Mesendoderm (in vitro differentiated cells): ENCODE results near the gene SGSM1.

Experiments used
- DNase-seq: peaks from one replicate; pipeline ENCODE4 v3.0.0; 2013
- H2AK5ac ChIP-seq: 2 replicates; pipeline ENCODE4 v1.6.1; 2013; ENCODE audit warnings: low read length, inconsistent platforms
- H2BK120ac ChIP-seq: 2 replicates; pipeline ENCODE4 v1.6.1; 2013; ENCODE audit warnings: low read depth, mild to moderate bottlenecking, low read length, moderate library complexity, mixed read lengths
- H2BK15ac ChIP-seq: replicated peaks from 2 replicates; pipeline ENCODE4 v1.6.1; 2013; ENCODE audit warnings: low read depth, mild to moderate bottlenecking, moderate library complexity
- H2BK5ac ChIP-seq: 2 replicates; pipeline ENCODE4 v1.6.1; 2013; ENCODE audit warnings: low read length, inconsistent platforms
- H3K18ac ChIP-seq: 2 replicates; pipeline ENCODE4 v1.6.1; 2013; ENCODE audit warnings: mild to moderate bottlenecking, low read length, mixed read lengths
- H3K23ac ChIP-seq: one replicate; pipeline ENCODE4 v1.6.1; 2013; ENCODE audit warnings: low read length
- H3K27ac ChIP-seq: 2 replicates; pipeline ENCODE4 v1.5.1; 2013; ENCODE audit warnings: low read depth, mild to moderate bottlenecking, inconsistent platforms, low read length, moderate library complexity
- H3K27me3 ChIP-seq: 2 replicates; pipeline ENCODE4 v1.6.1; 2013; ENCODE audit warnings: low read length, control low read depth, mild to moderate bottlenecking, inconsistent platforms; ENCODE audit not compliant: insufficient read depth, poor library complexity
- H3K36me3 ChIP-seq: 2 replicates; pipeline ENCODE4 v1.6.1; 2013; ENCODE audit warnings: low read length, inconsistent platforms; ENCODE audit not compliant: control insufficient read depth, insufficient read depth
- H3K4ac ChIP-seq: one replicate; pipeline ENCODE4 v1.6.1; 2013; ENCODE audit warnings: low read depth, mild to moderate bottlenecking, low read length, moderate library complexity
- H3K4me1 ChIP-seq: 2 replicates; pipeline ENCODE4 v1.6.1; 2013; ENCODE audit warnings: low read depth, low read length, inconsistent platforms; ENCODE audit not compliant: control insufficient read depth
- H3K4me2 ChIP-seq: 2 replicates; pipeline ENCODE4 v1.6.1; 2013; ENCODE audit warnings: low read length
- H3K4me3 ChIP-seq: 2 replicates; pipeline ENCODE4 v1.5.1; 2013; ENCODE audit warnings: mild to moderate bottlenecking, low read length
- H3K56ac ChIP-seq: one replicate; pipeline ENCODE4 v1.6.1; 2013; ENCODE audit warnings: low read length
- H3K79me1 ChIP-seq: 2 replicates; pipeline ENCODE4 v1.6.1; 2013; ENCODE audit warnings: low read length, inconsistent platforms
- H3K79me2 ChIP-seq: 2 replicates; pipeline ENCODE4 v1.6.1; 2013; ENCODE audit warnings: mild to moderate bottlenecking, low read length; ENCODE audit not compliant: control insufficient read depth, insufficient read depth
- H3K9ac ChIP-seq: 2 replicates; pipeline ENCODE4 v1.6.1; 2013; ENCODE audit warnings: low read length, inconsistent platforms
- H4K5ac ChIP-seq: one replicate; pipeline ENCODE4 v1.6.1; 2013; ENCODE audit warnings: low read length
- H4K8ac ChIP-seq: one replicate; pipeline ENCODE4 v1.6.1; 2013; ENCODE audit warnings: low read depth, mild to moderate bottlenecking, control low read depth, low read length, moderate library complexity
- WGBS: extraction: QIAGEN DNeasy Blood & Tissue Kit; methylation state at CpG from one replicate; pipeline ENCODE4 v1.1.7; 2013; ENCODE audit warnings: low lambda C conversion rate, missing lambda C conversion rate; ENCODE audit not compliant: insufficient coverage; ENCODE audit errors: extremely low coverage; 5-methylcytosine and 5-hydroxymethylcytosine counted together

Gene SGSM1

GRCh38 chr22:24827296-24827695, 21.3 kb downstream of the SGSM1 start:
- Histone ChIP-seq H3K9ac (no peak overlapping the region), H2BK15ac (no peak overlapping the region), H3K18ac (no peak overlapping the region), H3K4ac (no peak overlapping the region), H3K4me2 (no peak overlapping the region), H3K79me1 (no peaks in the 10 kb centered on the region), H2AK5ac (no peak overlapping the region), H3K36me3 (no peaks in the 10 kb centered on the region), H3K23ac (no peak overlapping the region), H3K27ac (no peak overlapping the region), H2BK5ac (no peak overlapping the region), H4K5ac (no peak overlapping the region), H3K79me2 (no peaks in the 10 kb centered on the region), H3K27me3 (no peaks in the 10 kb centered on the region), H2BK120ac (no peak overlapping the region), H3K4me3 (no peak overlapping the region), H3K56ac (no peak overlapping the region), H4K8ac (no peak overlapping the region), H3K4me1 (no peaks in the 10 kb centered on the region)
- no peak for DNase-seq
- WGBS, result no CpG with 5 or more reads among the region's 9 CpGs

- Histone ChIP-seq H3K56ac (no peak overlapping the region), H3K4ac (no peak overlapping the region), H3K9ac (no peak overlapping the region), H3K23ac (no peak overlapping the region), H3K4me2 (no peak overlapping the region), H2BK5ac (no peak overlapping the region), H3K27ac (no peak overlapping the region), H2BK15ac (no peak overlapping the region), H4K5ac (no peak overlapping the region), H3K4me3 (no peak overlapping the region), H2AK5ac (no peak overlapping the region), H3K36me3 (no peaks in the 10 kb centered on the region), H3K4me1 (peaks cover 2% of the 10 kb centered on the region), H3K79me1 (no peaks in the 10 kb centered on the region), H2BK120ac (no peak overlapping the region), H4K8ac (no peak overlapping the region), H3K18ac (no peak overlapping the region), H3K27me3 (no peaks in the 10 kb centered on the region), H3K79me2 (no peaks in the 10 kb centered on the region)
- peak; percentile 29 for DNase-seq
- WGBS, result no CpG with 5 or more reads among the region's 7 CpGs
Observed at GRCh38 chr22:24830205-24830979, 24.4 kb downstream of the SGSM1 start.

DNA sequence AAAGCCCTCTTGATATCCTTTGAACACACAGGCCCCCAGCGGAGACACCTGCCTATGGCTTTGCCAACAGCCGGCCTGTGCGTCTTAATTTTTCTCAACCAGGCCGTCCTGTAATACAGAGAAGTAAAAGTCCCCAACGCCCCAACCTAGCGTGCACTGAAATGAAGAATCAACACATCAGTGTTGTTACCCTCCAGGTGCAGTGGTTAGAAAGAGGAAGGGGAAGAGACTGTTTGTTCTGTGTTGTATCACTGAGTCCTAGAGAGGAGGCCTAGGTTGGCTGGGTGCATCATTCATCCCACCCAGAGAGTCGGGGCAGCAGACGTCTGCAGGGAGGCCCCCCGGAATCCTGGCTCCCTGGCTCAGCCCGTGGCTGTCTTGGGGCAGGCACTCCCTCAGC, 25.7 kb downstream of the SGSM1 start:
- no peak for DNase-seq
- H3K4me2 ChIP-seq, result no peak overlapping the region
- no peak overlapping the region for H3K27ac ChIP-seq
- no peak overlapping the region for H2AK5ac ChIP-seq
- H2BK5ac ChIP-seq, result no peak overlapping the region
- H3K79me2 ChIP-seq, result no peaks in the 10 kb centered on the region
- no peak overlapping the region for H3K9ac ChIP-seq
- H4K8ac ChIP-seq, result no peak overlapping the region
- no CpG with 5 or more reads among the region's 10 CpGs for WGBS
- no peak overlapping the region for H3K18ac ChIP-seq
- no peak overlapping the region for H3K4me3 ChIP-seq
- no peaks in the 10 kb centered on the region for H3K27me3 ChIP-seq
- no peak overlapping the region for H4K5ac ChIP-seq
- peaks cover 2% of the 10 kb centered on the region for H3K4me1 ChIP-seq
- H3K56ac ChIP-seq, result no peak overlapping the region
- no peak overlapping the region for H2BK15ac ChIP-seq
- no peak overlapping the region for H3K4ac ChIP-seq
- H2BK120ac ChIP-seq, result no peak overlapping the region
- no peaks in the 10 kb centered on the region for H3K79me1 ChIP-seq
- H3K23ac ChIP-seq, result no peak overlapping the region
- no peaks in the 10 kb centered on the region for H3K36me3 ChIP-seq

GRCh38 chr22:24833881-24834495, 28.0 kb downstream of the SGSM1 start:
- no peaks in the 10 kb centered on the region for H3K79me2 ChIP-seq
- no peaks in the 10 kb centered on the region for H3K36me3 ChIP-seq
- H3K56ac ChIP-seq, result no peak overlapping the region
- no peak overlapping the region for H3K23ac ChIP-seq
- H3K4me3 ChIP-seq, result no peak overlapping the region
- no peak overlapping the region for H2BK15ac ChIP-seq
- no peaks in the 10 kb centered on the region for H3K27me3 ChIP-seq
- H3K27ac ChIP-seq, result no peak overlapping the region
- H2AK5ac ChIP-seq, result no peak overlapping the region
- no CpG with 5 or more reads among the region's 8 CpGs for WGBS
- no peak overlapping the region for H3K4me2 ChIP-seq
- peak; percentile 21 for DNase-seq
- H3K9ac ChIP-seq, result no peak overlapping the region
- H3K4me1 ChIP-seq, result peaks cover 2% of the 10 kb centered on the region
- H4K8ac ChIP-seq, result no peak overlapping the region
- H3K4ac ChIP-seq, result no peak overlapping the region
- no peaks in the 10 kb centered on the region for H3K79me1 ChIP-seq
- no peak overlapping the region for H3K18ac ChIP-seq
- H4K5ac ChIP-seq, result no peak overlapping the region
- H2BK120ac ChIP-seq, result no peak overlapping the region
- no peak overlapping the region for H2BK5ac ChIP-seq

GRCh38 chr22:24834845-24835570, 29.0 kb downstream of the SGSM1 start:
- H3K27me3 ChIP-seq, result no peaks in the 10 kb centered on the region
- H4K8ac ChIP-seq, result no peak overlapping the region
- no peaks in the 10 kb centered on the region for H3K79me2 ChIP-seq
- no peak overlapping the region for H3K4me3 ChIP-seq
- H3K79me1 ChIP-seq, result no peaks in the 10 kb centered on the region
- H3K56ac ChIP-seq, result no peak overlapping the region
- WGBS, result no CpG with 5 or more reads among the region's 13 CpGs
- H3K36me3 ChIP-seq, result no peaks in the 10 kb centered on the region
- H3K18ac ChIP-seq, result no peak overlapping the region
- H2BK120ac ChIP-seq, result no peak overlapping the region
- peaks cover 2% of the 10 kb centered on the region for H3K4me1 ChIP-seq
- no peak overlapping the region for H3K27ac ChIP-seq
- H2BK5ac ChIP-seq, result no peak overlapping the region
- H4K5ac ChIP-seq, result peak overlapping the region; percentile 5
- H3K9ac ChIP-seq, result no peak overlapping the region
- H2BK15ac ChIP-seq, result no peak overlapping the region
- no peak overlapping the region for H3K23ac ChIP-seq
- peak; percentile 81 for DNase-seq
- no peak overlapping the region for H3K4ac ChIP-seq
- H2AK5ac ChIP-seq, result no peak overlapping the region
- H3K4me2 ChIP-seq, result no peak overlapping the region
